Activated CD4-positive, alpha-beta memory T cell treated with anti-CD3 and anti-CD28 coated beads, Interleukin-2, amount 10 ng/mL, durations not matched to agents 7 days and 5 days (primary cell): ENCODE measurements around the gene FBXL15. TPM values are rescaled to one million over a fixed set of nuclear protein-coding genes. Genes with fewer than 3 reads are reported as not detected.
A peak's percentile ranks its signal among the peaks of the same experiment; 100 is the strongest.

ENCODE experiments used
- CTCF ChIA-PET: fragments of 350-600 bp; sonication (Branson Sonifier 250); formaldehyde crosslinking; loops from one replicate; lab custom pipeline; 2021; ENCODE audit warnings: antibody characterized with exemption, inconsistent platforms; lab: Charles Lee
- POLR2A ChIA-PET: fragments of 350-600 bp; sonication (Branson Sonifier 250); formaldehyde crosslinking; loops from one replicate; lab custom pipeline; 2021; ENCODE audit warnings: antibody characterized with exemption; lab: Charles Lee
- DNase-seq: peaks from one replicate; pipeline ENCODE4 v3.0.0-alpha.2; 2020
- H3K27ac Mint-ChIP-seq: one replicate; pipeline ENCODE4 v1.8.0; 2021; ENCODE audit warnings: mild to moderate bottlenecking, mixed read lengths
- H3K27me3 Mint-ChIP-seq: one replicate; pipeline ENCODE4 v1.8.0; 2021; ENCODE audit warnings: mixed read lengths
- H3K36me3 Mint-ChIP-seq: one replicate; pipeline ENCODE4 v1.8.0; 2021; ENCODE audit warnings: low read depth, mixed read lengths
- H3K4me1 Mint-ChIP-seq: one replicate; pipeline ENCODE4 v1.8.0; 2021; ENCODE audit warnings: mixed read lengths
- H3K4me3 Mint-ChIP-seq: one replicate; pipeline ENCODE4 v1.8.0; 2021; ENCODE audit warnings: mild to moderate bottlenecking, mixed read lengths
- H3K9me3 Mint-ChIP-seq: one replicate; pipeline ENCODE4 v1.8.0; 2021; ENCODE audit warnings: mixed read lengths
- total RNA-seq, 2 experiments: library from RNA; stranded (reverse); gene quantifications; one replicate each; pipeline ENCODE4 v1.2.3, GENCODE V29; 2021

Gene FBXL15
- total RNA-seq, 2 experiments from 2014 or later = 13.5 to 14.3 TPM

DNA sequence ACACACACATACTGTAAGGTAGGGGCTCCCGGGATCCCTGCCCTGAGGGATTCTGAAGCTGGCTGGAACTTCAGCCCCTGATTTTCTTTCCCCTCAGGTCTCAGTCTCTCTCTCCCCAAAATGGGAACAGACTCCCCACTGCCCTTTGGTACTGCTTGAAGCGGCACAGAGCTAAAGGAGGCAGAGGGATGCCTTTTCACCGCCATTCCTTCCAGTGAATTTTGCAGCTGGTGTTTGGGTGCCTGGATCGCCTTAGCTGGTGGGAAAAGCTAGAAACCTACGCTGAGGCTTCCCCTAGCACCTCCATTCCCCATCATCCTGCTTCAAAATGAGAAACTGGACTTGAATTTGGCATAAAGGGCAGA, 14.5 kb downstream of the FBXL15 start:
- CTCF ChIA-PET = interaction anchor here (0.5 to 1.9 kb wide), 9 partner anchors 9 to 228 kb away, joined by 3 to 9 read pairs (median 3); partner anchors contain the start of gene SUFU
- Mint-ChIP-seq H3K27ac (peak overlapping the region; percentile 82), H3K4me3 (peak overlapping the region; percentile 90), H3K36me3 (peaks cover 23% of the 10 kb centered on the region), H3K4me1 (peaks cover 64% of the 10 kb centered on the region), H3K9me3 (no peaks in the 10 kb centered on the region), H3K27me3 (no peaks in the 10 kb centered on the region)
- no peak for DNase-seq
- POLR2A ChIA-PET = interaction anchor here (0.5 to 3.5 kb wide), 9 partner anchors 10 to 972 kb away, joined by 3 to 70 read pairs (median 5); partner anchors contain the start of genes C10orf95, FBXL15 and SUFU

- Mint-ChIP-seq H3K9me3 (no peaks in the 10 kb centered on the region), H3K4me1 (peaks cover 63% of the 10 kb centered on the region), H3K27ac (peak overlapping the region; percentile 82), H3K4me3 (peak overlapping the region; percentile 90), H3K36me3 (peaks cover 20% of the 10 kb centered on the region), H3K27me3 (no peaks in the 10 kb centered on the region)
- ChIA-PET POLR2A (interaction anchor here (1.0 to 3.5 kb wide), 15 partner anchors 9 to 206 kb away, joined by 3 to 70 read pairs (median 4); partner anchors contain the start of genes C10orf95, FBXL15, NFKB2 and SUFU), CTCF (interaction anchor here (0.5 to 1.9 kb wide), 10 partner anchors 13 to 228 kb away, joined by 3 to 14 read pairs (median 4); partner anchors contain the start of genes C10orf95 and SUFU)
- peak; percentile 76 for DNase-seq
Measured at GRCh38 chr10:102435529-102436233, 15.0 kb downstream of the FBXL15 start.

DNA sequence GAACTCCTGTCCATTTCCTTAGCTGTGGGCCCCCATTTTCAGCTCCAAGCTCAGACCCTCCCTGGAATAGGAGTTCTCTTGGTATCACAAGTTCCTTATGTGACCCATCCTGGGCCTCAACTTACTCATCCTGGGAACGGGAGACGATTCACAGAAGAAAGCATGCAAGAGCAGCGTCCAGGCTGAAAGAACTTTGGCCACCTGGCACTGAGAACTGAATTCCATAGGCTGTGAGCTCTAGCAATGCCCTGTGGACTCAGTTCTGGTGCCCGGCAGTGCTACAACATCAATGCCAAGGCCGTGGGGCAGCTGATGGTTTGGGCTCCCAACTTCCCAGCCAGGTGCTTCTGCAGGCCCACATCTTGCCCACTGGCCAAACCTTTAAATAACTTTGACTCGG, 15.7 kb downstream of the FBXL15 start:
- H3K36me3 Mint-ChIP-seq = peaks cover 20% of the 10 kb centered on the region
- H3K27ac Mint-ChIP-seq = peak overlapping the region; percentile 82
- H3K27me3 Mint-ChIP-seq = no peaks in the 10 kb centered on the region
- CTCF ChIA-PET = interaction anchor here (0.8 to 1.9 kb wide), 5 partner anchors 13 to 147 kb away, joined by 3 to 14 read pairs (median 7); partner anchors contain the start of gene C10orf95
- H3K9me3 Mint-ChIP-seq = no peaks in the 10 kb centered on the region
- no peak for DNase-seq
- peak overlapping the region; percentile 90 for H3K4me3 Mint-ChIP-seq
- peaks cover 62% of the 10 kb centered on the region for H3K4me1 Mint-ChIP-seq
- POLR2A ChIA-PET = interaction anchor here (1.0 to 3.5 kb wide), 13 partner anchors 8 to 206 kb away, joined by 3 to 70 read pairs (median 5); partner anchors contain the start of genes C10orf95, FBXL15 and NFKB2

- Mint-ChIP-seq H3K9me3 (no peaks in the 10 kb centered on the region), H3K27ac (peak overlapping the region; percentile 37), H3K27me3 (no peaks in the 10 kb centered on the region), H3K36me3 (peaks cover 22% of the 10 kb centered on the region), H3K4me3 (peak overlapping the region; percentile 90), H3K4me1 (peaks cover 56% of the 10 kb centered on the region)
- POLR2A ChIA-PET = interaction anchor here (3.3 to 3.5 kb wide), 2 partner anchors 13 to 16 kb away, joined by 36 to 70 read pairs; partner anchors contain the start of genes C10orf95 and FBXL15
- DNase-seq = no peak
- CTCF ChIA-PET = interaction anchor here (0.7 to 1.7 kb wide), 4 partner anchors 14 to 73 kb away, joined by 3 to 14 read pairs (median 6); partner anchors contain the start of gene C10orf95
Measured at GRCh38 chr10:102437515-102437914, 16.9 kb downstream of the FBXL15 start.

- no peaks in the 10 kb centered on the region for H3K9me3 Mint-ChIP-seq
- ChIA-PET CTCF (interaction anchor here (0.7 kb wide), 1 partner anchor 39 kb away, joined by 3 read pairs; no protein-coding TSS in a partner anchor), POLR2A (no interaction called here)
- H3K4me1 Mint-ChIP-seq = peaks cover 49% of the 10 kb centered on the region
- DNase-seq = no peak
- H3K27me3 Mint-ChIP-seq = no peaks in the 10 kb centered on the region
- no peak overlapping the region for H3K27ac Mint-ChIP-seq
- H3K4me3 Mint-ChIP-seq = no peak overlapping the region
- peaks cover 22% of the 10 kb centered on the region for H3K36me3 Mint-ChIP-seq
Measured at GRCh38 chr10:102438374-102438773, 17.7 kb downstream of the FBXL15 start.

DNA sequence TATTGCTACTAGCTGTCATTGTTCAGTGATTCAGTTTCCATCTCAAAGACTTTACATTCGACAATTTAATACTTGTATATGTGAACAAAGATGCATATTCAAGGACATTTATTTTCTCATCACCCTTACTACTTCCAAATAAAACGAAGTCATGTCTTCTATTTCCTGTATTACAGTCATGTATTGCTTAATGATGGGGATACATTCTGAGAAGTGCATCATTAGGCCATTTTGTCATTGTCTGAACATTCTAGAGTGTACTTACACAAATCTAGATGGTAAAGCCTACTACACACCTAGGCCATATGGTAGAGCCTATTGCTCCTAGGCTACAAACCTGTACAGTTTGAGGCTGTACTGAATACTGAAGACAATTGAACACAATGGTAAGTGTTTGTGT, 24.2 kb downstream of the FBXL15 start:
- Mint-ChIP-seq H3K27ac (no peak overlapping the region), H3K36me3 (peaks cover 7% of the 10 kb centered on the region), H3K9me3 (no peaks in the 10 kb centered on the region), H3K27me3 (no peaks in the 10 kb centered on the region), H3K4me3 (no peak overlapping the region), H3K4me1 (peaks cover 22% of the 10 kb centered on the region)
- CTCF ChIA-PET = no interaction called here
- no peak for DNase-seq
- POLR2A ChIA-PET = interaction anchor here (2.1 kb wide), 1 partner anchor 9 kb away, joined by 5 read pairs; no protein-coding TSS in a partner anchor

GRCh38 chr10:102449321-102450123, 28.9 kb downstream of the FBXL15 start:
- peak; percentile 91 for DNase-seq
- POLR2A ChIA-PET = interaction anchor here (0.6 to 6.3 kb wide), 22 partner anchors 8 to 743 kb away, joined by 3 to 79 read pairs (median 5); partner anchors contain the start of genes ACTR1A, CUEDC2, ELOVL3 and FBXL15
- Mint-ChIP-seq H3K27ac (peak overlapping the region; percentile 92), H3K4me3 (peak overlapping the region; percentile 95), H3K27me3 (no peaks in the 10 kb centered on the region), H3K4me1 (peaks cover 46% of the 10 kb centered on the region), H3K9me3 (no peaks in the 10 kb centered on the region), H3K36me3 (peaks cover 15% of the 10 kb centered on the region)
- CTCF ChIA-PET = interaction anchor here (0.7 to 4.2 kb wide), 13 partner anchors 9 to 908 kb away, joined by 3 to 22 read pairs (median 6); partner anchors contain the start of genes ACTR1A, CUEDC2 and FBXL15

DNA sequence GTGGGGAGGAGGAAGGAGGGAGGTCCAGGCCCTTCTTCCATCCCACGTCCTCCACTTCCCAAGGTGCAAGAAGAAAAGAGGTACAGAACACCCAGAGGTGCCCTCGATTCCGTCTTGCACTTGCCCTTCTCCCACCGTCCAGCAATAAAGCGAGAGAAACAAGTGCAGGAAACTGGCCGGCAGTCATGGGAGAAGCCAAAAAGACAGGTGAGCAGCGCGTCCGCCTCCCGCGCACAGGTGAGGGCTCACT, 29.4 kb downstream of the FBXL15 start:
- peaks cover 14% of the 10 kb centered on the region for H3K36me3 Mint-ChIP-seq
- peak overlapping the region; percentile 95 for H3K4me3 Mint-ChIP-seq
- H3K27ac Mint-ChIP-seq = peak overlapping the region; percentile 92
- DNase-seq = no peak
- no peaks in the 10 kb centered on the region for H3K9me3 Mint-ChIP-seq
- peaks cover 43% of the 10 kb centered on the region for H3K4me1 Mint-ChIP-seq
- CTCF ChIA-PET = interaction anchor here (0.7 to 4.2 kb wide), 12 partner anchors 9 to 908 kb away, joined by 3 to 22 read pairs (median 7); partner anchors contain the start of genes ACTR1A, CUEDC2 and FBXL15
- POLR2A ChIA-PET = interaction anchor here (0.6 to 6.3 kb wide), 24 partner anchors 9 to 742 kb away, joined by 3 to 79 read pairs (median 5); partner anchors contain the start of genes ACTR1A, CUEDC2, ELOVL3 and FBXL15
- H3K27me3 Mint-ChIP-seq = no peaks in the 10 kb centered on the region

GRCh38 chr10:102450374-102451104, 29.9 kb downstream of the FBXL15 start:
- peaks cover 15% of the 10 kb centered on the region for H3K36me3 Mint-ChIP-seq
- POLR2A ChIA-PET = interaction anchor here (0.9 to 6.3 kb wide), 27 partner anchors 9 to 742 kb away, joined by 3 to 79 read pairs (median 4); partner anchors contain the start of genes ACTR1A, CUEDC2, ELOVL3 and FBXL15
- peak overlapping the region; percentile 92 for H3K27ac Mint-ChIP-seq
- no peaks in the 10 kb centered on the region for H3K27me3 Mint-ChIP-seq
- peak; percentile 92 for DNase-seq
- H3K9me3 Mint-ChIP-seq = no peaks in the 10 kb centered on the region
- peak overlapping the region; percentile 95 for H3K4me3 Mint-ChIP-seq
- CTCF ChIA-PET = interaction anchor here (0.7 to 4.2 kb wide), 16 partner anchors 10 to 909 kb away, joined by 3 to 22 read pairs (median 6); partner anchors contain the start of genes ACTR1A, CUEDC2 and FBXL15
- H3K4me1 Mint-ChIP-seq = peaks cover 43% of the 10 kb centered on the region

DNA sequence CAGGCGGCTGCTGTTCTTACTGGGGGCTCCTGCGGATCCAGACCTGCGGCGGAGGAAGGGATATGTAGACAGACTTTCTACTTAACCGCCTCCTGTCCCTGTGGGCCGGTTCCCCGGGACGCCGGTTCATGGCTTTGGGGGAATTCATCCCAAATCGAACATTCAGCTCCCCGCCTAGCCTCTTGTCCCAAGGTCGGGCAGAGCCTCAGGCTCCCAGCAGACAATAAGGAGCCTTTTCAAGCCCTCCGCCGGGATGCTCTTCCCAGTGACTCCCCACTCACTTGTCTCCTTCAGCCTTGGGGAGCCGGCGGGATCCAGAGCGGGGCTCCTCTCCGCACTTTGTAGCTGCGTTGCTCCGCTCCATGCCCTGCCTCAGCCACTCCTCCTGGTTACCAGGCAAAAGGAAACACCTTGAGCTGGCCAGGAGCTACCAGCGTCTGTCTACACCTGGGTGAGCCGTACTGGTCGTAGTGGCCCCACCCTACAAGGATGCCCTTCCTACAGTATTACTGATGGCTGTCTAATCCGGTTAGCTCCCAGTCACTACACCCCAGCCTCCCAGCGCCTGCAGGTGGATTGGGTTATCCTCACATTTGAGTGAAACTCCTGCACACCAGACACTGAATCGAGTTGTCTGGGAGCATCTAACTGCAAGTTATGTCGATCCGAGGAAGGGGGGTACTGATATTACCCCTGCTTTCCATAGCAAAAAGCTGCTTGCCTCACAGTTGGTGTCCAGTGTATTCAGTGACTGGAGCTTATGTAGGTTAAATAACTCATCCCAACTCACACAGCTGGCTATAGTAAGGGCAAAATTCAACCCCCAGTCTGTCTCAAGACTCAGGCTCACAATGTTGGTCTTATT, 30.7 kb downstream of the FBXL15 start, which contains the start of gene C10orf95:
Gene C10orf95 (minus strand): TSS at position 439 of the 865 bp plus-strand sequence. CDS start 450 bp downstream, outside the sequence.
- CTCF ChIA-PET = interaction anchor here (0.9 to 4.2 kb wide), 13 partner anchors 10 to 220 kb away, joined by 3 to 22 read pairs (median 7); partner anchors contain the start of genes ACTR1A, CUEDC2 and FBXL15
- no peak for DNase-seq
- Mint-ChIP-seq H3K27ac (peak within 1 kb of the TSS; percentile 83), H3K4me3 (peak within 1 kb of the TSS; percentile 95), H3K27me3 (no peaks in the 10 kb centered on the region), H3K36me3 (peaks cover 15% of the 10 kb centered on the region), H3K4me1 (peaks cover 40% of the 10 kb centered on the region), H3K9me3 (no peaks in the 10 kb centered on the region)
- POLR2A ChIA-PET = interaction anchor here (0.7 to 6.3 kb wide), 24 partner anchors 10 to 741 kb away, joined by 3 to 79 read pairs (median 6); partner anchors contain the start of genes ACTR1A, CUEDC2, FBXL15 and GBF1
